Neuronal stem cell (in vitro differentiated cells): ENCODE measurements around the gene PPM1N.
A peak's percentile ranks its signal among the peaks of the same experiment; 100 is the strongest.

ENCODE experiments used
- DNase-seq: peaks from one replicate; pipeline ENCODE4 v3.0.0-alpha.2; 2013; ENCODE audit warnings: low spot score
- H2AFZ ChIP-seq: one replicate; pipeline ENCODE4 v1.6.1; 2013; ENCODE audit warnings: mild to moderate bottlenecking, low read length, inconsistent platforms
- H2AK5ac ChIP-seq: 2 replicates; pipeline ENCODE4 v1.6.1; 2013; ENCODE audit warnings: low read depth, mild to moderate bottlenecking, inconsistent platforms, low read length, moderate library complexity, mixed read lengths
- H2BK120ac ChIP-seq: 2 replicates; pipeline ENCODE4 v1.6.1; 2013; ENCODE audit warnings: low read depth, mild to moderate bottlenecking, inconsistent platforms, low read length, moderate library complexity, mixed read lengths
- H2BK12ac ChIP-seq: one replicate; pipeline ENCODE4 v1.6.1; 2013; ENCODE audit warnings: low read length, inconsistent platforms
- H2BK15ac ChIP-seq: 2 replicates; pipeline ENCODE4 v1.6.1; 2013; ENCODE audit warnings: mild to moderate bottlenecking, low read length, inconsistent platforms, mixed read lengths
- H2BK5ac ChIP-seq: one replicate; pipeline ENCODE4 v1.6.1; 2013; ENCODE audit warnings: inconsistent platforms, mild to moderate bottlenecking, low read length, moderate library complexity
- H3K14ac ChIP-seq: one replicate; pipeline ENCODE4 v1.6.1; 2013; ENCODE audit warnings: low read length, inconsistent platforms
- H3K18ac ChIP-seq: 2 replicates; pipeline ENCODE4 v1.6.1; 2013; ENCODE audit warnings: low read length, inconsistent platforms
- H3K23ac ChIP-seq: 2 replicates; pipeline ENCODE4 v1.6.1; 2013; ENCODE audit warnings: low read depth, mild to moderate bottlenecking, mixed read lengths, low read length, inconsistent platforms; ENCODE audit not compliant: poor library complexity
- H3K27ac ChIP-seq: replicated peaks from 3 replicates; pipeline ENCODE4 v1.5.1; 2013; ENCODE audit warnings: low read length, inconsistent platforms
- H3K27me3 ChIP-seq, 3 experiments: 2 replicates each; pipeline ENCODE4 v1.6.1; 2013; ENCODE audit warnings: low read length in 3 of 3, mild to moderate bottlenecking in 2 of 3, inconsistent platforms in 1 of 3, low read depth in 1 of 3, mixed read lengths in 1 of 3, moderate library complexity in 1 of 3; ENCODE audit not compliant: control insufficient read depth in 3 of 3, insufficient read depth in 3 of 3
- H3K36me3 ChIP-seq, 2 donors: replicated peaks in 1 of 2; 2 replicates each; pipeline ENCODE4 v1.6.1; 2013; ENCODE audit warnings: low read length in 2 of 2; ENCODE audit not compliant: control insufficient read depth in 2 of 2, insufficient read depth in 2 of 2
- H3K4ac ChIP-seq: 2 replicates; pipeline ENCODE4 v1.6.1; 2013; ENCODE audit warnings: inconsistent platforms, mild to moderate bottlenecking, low read length, moderate library complexity
- H3K4me1 ChIP-seq, 2 donors: 1 replicate in 1 of 2; 2 replicates in 1 of 2; pipeline ENCODE4 v1.6.1; 2013; ENCODE audit warnings: low read length in 2 of 2, low read depth in 1 of 2; ENCODE audit not compliant: control insufficient read depth in 2 of 2, insufficient read depth in 1 of 2
- H3K4me2 ChIP-seq: one replicate; pipeline ENCODE4 v1.6.1; 2013; ENCODE audit warnings: mild to moderate bottlenecking, low read length, inconsistent platforms; ENCODE audit not compliant: insufficient read depth, poor library complexity, severe bottlenecking
- H3K4me3 ChIP-seq, 2 donors: 2 replicates each; pipeline ENCODE4 v1.5.1; 2013; ENCODE audit warnings: low read length in 2 of 2, mild to moderate bottlenecking in 2 of 2, inconsistent platforms in 1 of 2, moderate library complexity in 1 of 2
- H3K79me1 ChIP-seq: one replicate; pipeline ENCODE4 v1.6.1; 2013; ENCODE audit warnings: low read depth, mild to moderate bottlenecking, inconsistent platforms, low read length, moderate library complexity
- H3K9ac ChIP-seq: one replicate; pipeline ENCODE4 v1.6.1; 2013; ENCODE audit warnings: mild to moderate bottlenecking, low read depth, low read length, inconsistent platforms; ENCODE audit not compliant: poor library complexity
- H3K9me3 ChIP-seq, 2 donors: replicated peaks in 1 of 2; 2 replicates each; pipeline versions ENCODE3 to v1.6.1; 2013; ENCODE audit warnings: low read length in 2 of 2, mild to moderate bottlenecking in 2 of 2, inconsistent platforms in 1 of 2, low read depth in 1 of 2, mixed read lengths in 1 of 2, moderate library complexity in 1 of 2; ENCODE audit not compliant: control insufficient read depth in 2 of 2, insufficient read depth in 1 of 2
- H4K8ac ChIP-seq: one replicate; pipeline ENCODE4 v1.6.1; 2013; ENCODE audit warnings: low read depth, mild to moderate bottlenecking, inconsistent platforms, low read length, moderate library complexity
- H4K91ac ChIP-seq: one replicate; pipeline ENCODE4 v1.6.1; 2013; ENCODE audit warnings: low read length, low read depth, mild to moderate bottlenecking, inconsistent platforms; ENCODE audit not compliant: poor library complexity
- WGBS, 2 donors: extraction: QIAGEN DNeasy Blood & Tissue Kit; methylation state at CpG; one replicate each; pipeline ENCODE4 v1.1.7; 2013; ENCODE audit warnings: missing lambda C conversion rate in 2 of 2, mixed read lengths in 1 of 2; ENCODE audit not compliant: insufficient read length in 2 of 2, insufficient replicate concordance in 1 of 2; ENCODE audit errors: extremely low coverage in 2 of 2; 5-methylcytosine and 5-hydroxymethylcytosine counted together

Gene PPM1N

DNA sequence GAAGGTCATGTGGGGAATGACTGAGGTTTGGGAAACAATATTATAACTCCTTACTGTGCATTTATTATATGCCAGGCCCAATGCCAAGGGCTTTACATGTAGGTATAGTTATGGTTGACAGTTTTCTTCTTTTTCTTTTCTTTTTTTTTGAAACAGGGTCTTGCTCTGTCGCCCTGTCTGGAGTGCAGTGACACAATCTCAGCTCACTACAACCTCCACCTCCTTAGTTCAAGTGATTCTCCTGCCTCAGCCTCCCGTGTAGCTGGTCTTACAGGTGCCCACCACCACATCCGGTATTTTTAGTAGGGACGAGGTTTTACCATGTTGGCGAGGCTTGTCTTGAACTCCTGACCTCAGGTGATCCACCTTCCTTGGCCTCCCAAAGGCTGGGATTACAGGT is 15.2 kb upstream of the PPM1N start:
- Histone ChIP-seq H2BK12ac (no peak overlapping the region), H3K4me2 (no peak overlapping the region), H3K27ac (no peak overlapping the region), H3K23ac (no peak overlapping the region), H3K4ac (no peak overlapping the region), H3K79me1 (no peaks in the 10 kb centered on the region), H4K91ac (no peak overlapping the region), H3K4me3 (no peak overlapping the region), H3K18ac (no peak overlapping the region), H2BK5ac (no peak overlapping the region), H3K9me3 (no peaks in the 10 kb centered on the region), H3K9ac (no peak overlapping the region), H2BK120ac (no peak overlapping the region), H2AFZ (no peak overlapping the region), H3K27me3 (no peaks in the 10 kb centered on the region), H3K36me3 (no peaks in the 10 kb centered on the region), H3K14ac (no peak overlapping the region), H2AK5ac (no peak overlapping the region), H2BK15ac (no peak overlapping the region), H4K8ac (peak overlapping the region; percentile 31), H3K4me1 (peaks cover 0 to 1% of the 10 kb centered on the region in 2 donors)
- no peak for DNase-seq
- WGBS, 2 donors: no CpG with 5 or more reads among the region's 5 CpGs

DNA sequence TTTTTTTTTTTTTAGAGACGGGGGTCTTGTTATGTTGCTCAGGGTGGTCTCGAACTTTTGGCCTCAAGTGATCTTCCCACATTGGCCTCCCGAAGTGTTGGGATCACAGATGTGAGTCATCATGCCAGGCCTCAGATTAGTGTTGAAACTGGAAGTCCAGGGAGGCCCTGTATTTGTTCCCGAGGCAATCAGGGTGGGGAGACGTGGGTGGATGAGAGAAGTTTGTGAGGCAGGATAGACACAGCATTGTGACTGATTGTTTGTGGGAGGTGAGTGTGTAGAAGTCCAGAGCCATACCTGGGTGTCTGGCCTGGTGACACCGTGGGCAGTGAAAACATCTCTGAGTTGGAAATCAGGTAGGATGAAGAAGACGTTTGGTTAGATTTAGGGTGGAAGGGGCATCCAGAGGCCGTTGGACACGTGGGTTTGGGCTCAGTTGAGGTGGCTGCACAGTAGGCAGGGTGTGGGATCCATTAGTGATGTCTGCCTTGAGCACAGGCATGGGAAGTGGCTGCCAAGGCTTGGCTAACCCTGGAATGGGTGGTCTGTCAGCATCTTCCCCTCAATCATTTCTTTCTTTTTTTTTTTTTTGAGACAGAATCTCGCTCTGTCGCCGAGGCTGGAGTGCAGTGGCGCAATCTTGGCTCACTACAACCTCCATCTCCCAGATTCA is 13.8 kb upstream of the PPM1N start:
- Histone ChIP-seq H3K18ac (no peak overlapping the region), H3K23ac (no peak overlapping the region), H3K9ac (peak overlapping the region; percentile 5), H3K4ac (no peak overlapping the region), H2BK12ac (no peak overlapping the region), H3K4me1 (no peaks in the 10 kb centered on the region), H2BK120ac (no peak overlapping the region), H4K8ac (no peak overlapping the region), H3K9me3 (no peaks in the 10 kb centered on the region), H3K79me1 (no peaks in the 10 kb centered on the region), H3K4me3 (peak overlapping the region in 1 of 2 donors; percentile 31), H3K27me3 (no peaks in the 10 kb centered on the region), H3K4me2 (no peak overlapping the region), H3K36me3 (no peaks in the 10 kb centered on the region), H2AK5ac (no peak overlapping the region), H2BK15ac (no peak overlapping the region), H2AFZ (no peak overlapping the region), H3K14ac (no peak overlapping the region), H4K91ac (no peak overlapping the region), H2BK5ac (no peak overlapping the region), H3K27ac (no peak overlapping the region)
- DNase-seq: no peak
- WGBS, 2 donors: no CpG with 5 or more reads among the region's 13 CpGs

DNA sequence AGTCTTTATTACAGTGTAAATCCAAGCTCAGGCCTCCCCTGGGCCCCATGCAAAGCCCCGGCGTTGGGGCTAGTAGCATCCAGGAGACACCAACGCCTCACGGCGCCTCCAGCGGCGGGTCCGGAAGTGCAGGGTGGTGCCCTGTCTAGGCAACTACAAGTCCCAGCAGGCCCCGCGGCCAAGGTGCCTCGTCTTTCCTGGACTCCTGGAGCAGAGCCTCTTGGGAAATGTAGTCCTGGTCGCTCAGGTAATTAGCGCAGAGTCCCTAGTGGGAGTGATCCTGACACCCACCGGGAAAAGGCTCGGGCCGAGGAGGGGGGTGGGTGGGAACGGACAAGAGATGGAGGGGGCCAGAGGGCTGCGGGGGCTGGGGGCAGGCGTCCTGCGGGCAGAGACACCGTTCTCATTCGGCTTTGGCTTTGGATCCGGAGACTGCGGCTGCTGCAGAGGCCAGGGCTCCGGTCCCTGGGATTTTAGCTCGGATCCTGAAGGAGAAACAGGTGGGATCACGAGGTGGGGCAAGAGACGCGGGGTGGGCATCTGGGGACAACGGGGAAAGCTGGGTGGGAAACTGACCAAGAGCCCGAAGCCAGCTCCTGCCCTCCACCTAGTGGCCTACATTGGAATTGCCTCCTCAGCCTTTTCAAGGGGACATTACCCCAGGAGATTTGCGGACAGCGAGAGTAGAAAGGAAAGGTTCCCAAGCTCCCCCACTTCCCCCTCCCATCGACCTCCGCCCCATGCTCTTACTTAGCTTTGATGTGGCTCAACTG is 12.8 kb upstream of the PPM1N start:
- Histone ChIP-seq H2BK15ac (peak overlapping the region; percentile 92), H3K4me2 (peak overlapping the region; percentile 83), H2AFZ (peak overlapping the region; percentile 93), H4K91ac (no peak overlapping the region), H3K9ac (peak overlapping the region; percentile 81), H3K4me1 (no peaks in the 10 kb centered on the region), H3K14ac (peak overlapping the region; percentile 100), H2BK12ac (peak overlapping the region; percentile 90), H2BK120ac (no peak overlapping the region), H3K9me3 (no peaks in the 10 kb centered on the region), H3K23ac (peak overlapping the region; percentile 55), H3K27ac (peak overlapping the region; percentile 80), H3K4ac (no peak overlapping the region), H3K79me1 (no peaks in the 10 kb centered on the region), H2AK5ac (no peak overlapping the region), H3K36me3 (no peaks in the 10 kb centered on the region), H4K8ac (no peak overlapping the region), H2BK5ac (peak overlapping the region; percentile 82), H3K27me3 (no peaks in the 10 kb centered on the region), H3K4me3 (peak overlapping the region; percentile 48 to 77), H3K18ac (peak overlapping the region; percentile 100)
- peak; percentile 93 for DNase-seq
- WGBS, 2 donors: no CpG with 5 or more reads among the region's 35 CpGs

DNA sequence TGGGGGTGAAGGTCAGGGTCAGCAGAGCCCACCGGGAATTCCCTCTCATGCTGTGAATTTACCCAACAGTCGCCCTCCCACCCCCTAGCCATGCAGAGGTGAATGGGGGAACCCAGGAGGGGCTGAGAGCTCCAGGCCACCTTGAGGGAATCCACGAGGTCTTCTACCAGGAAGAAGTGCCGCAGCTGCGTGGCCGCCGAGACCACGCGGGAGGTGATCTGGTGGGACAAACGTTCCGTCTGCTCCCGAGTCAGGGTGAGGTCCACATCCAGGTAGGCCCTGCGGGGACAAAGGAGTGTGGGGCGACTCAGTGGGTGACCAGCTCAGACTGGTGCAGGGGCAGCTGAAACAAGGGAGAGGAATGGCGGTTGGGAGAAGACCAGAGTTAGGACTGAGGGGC is 9.5 kb upstream of the PPM1N start:
- Histone ChIP-seq H2AFZ (no peak overlapping the region), H3K9me3 (no peaks in the 10 kb centered on the region), H3K9ac (no peak overlapping the region), H2BK12ac (no peak overlapping the region), H3K4ac (no peak overlapping the region), H3K18ac (peak overlapping the region; percentile 57), H2BK120ac (no peak overlapping the region), H2BK5ac (no peak overlapping the region), H4K8ac (no peak overlapping the region), H3K79me1 (no peaks in the 10 kb centered on the region), H3K4me1 (peaks cover 2 to 4% of the 10 kb centered on the region in 2 donors), H3K36me3 (no peaks in the 10 kb centered on the region), H3K27ac (no peak overlapping the region), H3K4me3 (no peak overlapping the region), H3K27me3 (no peaks in the 10 kb centered on the region), H2AK5ac (peak overlapping the region; percentile 46), H4K91ac (no peak overlapping the region), H3K23ac (no peak overlapping the region), H3K14ac (no peak overlapping the region), H2BK15ac (peak overlapping the region; percentile 58), H3K4me2 (no peak overlapping the region)
- no CpG with 5 or more reads among the region's 15 CpGs for WGBS, 2 donors
- DNase-seq: no peak
